ENCODE measurements around the gene ZBTB40. TPM values are rescaled to one million over a fixed set of nuclear protein-coding genes. Genes with fewer than 3 reads are reported as not detected.

The ZBTB40 gene
- polyA plus RNA-seq, 3 donors: 1.1 to 17.8 (median 1.3) TPM

DNA sequence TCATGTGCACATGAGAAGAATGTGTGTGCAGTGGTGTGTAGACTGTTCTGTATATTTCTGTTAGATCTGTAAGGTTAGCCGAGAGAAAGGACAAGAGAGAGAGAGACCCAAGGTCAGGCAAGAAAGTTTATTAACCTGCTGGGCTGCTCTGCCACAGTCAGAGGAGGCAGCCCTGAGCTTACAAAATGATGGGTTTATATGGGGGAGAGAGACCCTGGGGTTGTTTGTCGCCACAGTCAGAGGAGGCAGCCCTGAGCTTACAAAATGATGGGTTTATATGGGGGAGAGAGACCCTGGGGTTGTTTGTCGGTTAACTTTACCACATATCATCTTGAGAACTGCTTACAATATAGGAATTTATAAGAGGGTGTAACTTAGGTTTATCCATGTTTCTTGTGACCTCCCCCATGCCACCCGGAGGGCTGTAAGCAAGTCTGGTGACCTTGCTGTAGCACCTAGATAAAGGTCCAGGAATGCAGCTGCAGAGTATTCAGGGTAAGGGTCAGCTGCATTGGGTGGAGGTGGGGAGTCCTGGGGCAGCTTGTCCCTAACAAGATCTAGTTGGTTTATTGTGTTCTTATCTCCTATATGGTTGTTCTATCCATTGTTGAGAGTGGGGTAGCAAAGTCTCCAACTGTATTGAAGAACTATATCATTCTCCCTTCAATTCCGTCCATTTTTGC lies 9.3 kb upstream of the ZBTB40 start:
- intact Hi-C loops (cut with micrococcal nuclease): no loop called here
- no peak overlapping the region for H3K27ac ChIP-seq (ENCODE audit: low read depth in 1 of 2, low read length in 2 of 2)
- peaks cover 21 to 25% of the 10 kb centered on the region in 2 donors for H3K9me3 ChIP-seq (replicated peaks in 1 of 2; ENCODE audit: control insufficient read depth in 1 of 2, insufficient read depth in 1 of 2, low read length in 2 of 2)
- no peaks in the 10 kb centered on the region for H3K4me1 ChIP-seq (ENCODE audit: control insufficient read depth in 1 of 2, insufficient read depth in 2 of 2, low read length in 2 of 2)
- no peak overlapping the region for H3K4me2 ChIP-seq (replicated peaks; ENCODE audit: extremely low read depth, low read length, poor library complexity, severe bottlenecking)
- peaks cover 20 to 43% (median 29%) of the 10 kb centered on the region in 7 donors for H3K9me3 Mint-ChIP-seq
- H3K36me3 ChIP-seq (replicated peaks in 1 of 2; ENCODE audit: control insufficient read depth in 1 of 2, insufficient read depth in 2 of 2, low read length in 2 of 2): no peaks in the 10 kb centered on the region
- H3K27me3 ChIP-seq (ENCODE audit: control insufficient read depth in 2 of 2, insufficient read depth in 2 of 2, low read length in 2 of 2): no peaks in the 10 kb centered on the region
- H3K4me3 ChIP-seq (replicated peaks in 1 of 3; ENCODE audit: low read depth in 2 of 3, low read length in 3 of 3): no peak overlapping the region
- DNase-seq: no peak
- H2AFZ ChIP-seq (ENCODE audit: insufficient read depth, low read depth, low read length, poor library complexity, severe bottlenecking): no peak overlapping the region
- no peak overlapping the region for H3K9ac ChIP-seq (ENCODE audit: insufficient read depth, low read length, poor library complexity, severe bottlenecking)
- no peak for TF ChIP-seq CTCF (IDR thresholded peaks at IDR 0.05)
- H4K20me1 ChIP-seq (ENCODE audit: insufficient read depth, low read length): no peaks in the 10 kb centered on the region
- H3K27ac Mint-ChIP-seq: no peak overlapping the region
- WGBS (ENCODE audit: insufficient coverage): 71% methylated on average over 1 of the region's 5 CpGs
- no peaks in the 10 kb centered on the region for H3K36me3 Mint-ChIP-seq
- H3K4me3 Mint-ChIP-seq: no peak overlapping the region
- H3K79me2 ChIP-seq (ENCODE audit: insufficient read depth, low read length): no peaks in the 10 kb centered on the region
- H3K27me3 Mint-ChIP-seq (ENCODE audit: low read depth in 3 of 3): peaks cover 7 to 15% (median 8%) of the 10 kb centered on the region in 3 donors
- H3K4me1 Mint-ChIP-seq: no peaks in the 10 kb centered on the region

DNA sequence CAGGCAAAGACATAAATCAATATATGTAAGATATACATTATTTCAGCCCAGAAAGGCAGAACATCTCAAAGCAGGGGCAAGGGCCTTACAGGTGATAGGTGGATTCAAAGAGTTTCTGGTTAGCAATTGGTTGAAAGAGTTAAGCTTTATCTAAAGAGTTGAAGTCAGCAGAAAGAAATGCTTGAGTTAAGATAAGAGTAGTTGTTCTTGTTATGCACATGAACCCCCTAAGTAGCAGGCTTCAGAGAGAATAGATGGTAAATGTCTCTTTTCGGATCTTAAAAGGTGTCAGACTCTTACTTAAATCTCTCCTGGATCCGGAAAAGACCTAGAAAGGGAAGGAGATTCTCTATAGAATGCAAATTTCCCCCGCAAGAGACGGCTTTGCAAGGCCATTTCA lies 8.3 kb upstream of the ZBTB40 start:
- 93% methylated on average over 4 of the region's 4 CpGs for WGBS (ENCODE audit: insufficient coverage)
- no peak overlapping the region for H3K4me2 ChIP-seq (replicated peaks; ENCODE audit: extremely low read depth, low read length, poor library complexity, severe bottlenecking)

More for the DNA sequence above, 8.3 kb upstream of the ZBTB40 start:
- peaks cover 18 to 35% (median 28%) of the 10 kb centered on the region in 7 donors for H3K9me3 Mint-ChIP-seq
- TF ChIP-seq CTCF (IDR thresholded peaks at IDR 0.05): no peak
- H3K4me3 Mint-ChIP-seq: no peak overlapping the region
- no peak for DNase-seq
- no peak overlapping the region for H3K27ac ChIP-seq (ENCODE audit: low read depth in 1 of 2, low read length in 2 of 2)
- intact Hi-C loops (cut with micrococcal nuclease): no loop called here
- H3K27me3 Mint-ChIP-seq (ENCODE audit: low read depth in 3 of 3): peaks cover 7 to 15% (median 8%) of the 10 kb centered on the region in 3 donors
- H3K27ac Mint-ChIP-seq: no peak overlapping the region
- H2AFZ ChIP-seq (ENCODE audit: insufficient read depth, low read depth, low read length, poor library complexity, severe bottlenecking): no peak overlapping the region
- no peaks in the 10 kb centered on the region for H3K4me1 Mint-ChIP-seq
- H3K36me3 ChIP-seq (replicated peaks in 1 of 2; ENCODE audit: control insufficient read depth in 1 of 2, insufficient read depth in 2 of 2, low read length in 2 of 2): no peaks in the 10 kb centered on the region
- no peaks in the 10 kb centered on the region for H3K4me1 ChIP-seq (ENCODE audit: control insufficient read depth in 1 of 2, insufficient read depth in 2 of 2, low read length in 2 of 2)
- peaks cover 14 to 25% of the 10 kb centered on the region in 2 donors for H3K9me3 ChIP-seq (replicated peaks in 1 of 2; ENCODE audit: control insufficient read depth in 1 of 2, insufficient read depth in 1 of 2, low read length in 2 of 2)
- no peaks in the 10 kb centered on the region for H3K36me3 Mint-ChIP-seq
- H3K9ac ChIP-seq (ENCODE audit: insufficient read depth, low read length, poor library complexity, severe bottlenecking): no peak overlapping the region
- no peak overlapping the region for H3K4me3 ChIP-seq (replicated peaks in 1 of 3; ENCODE audit: low read depth in 2 of 3, low read length in 3 of 3)
- no peaks in the 10 kb centered on the region for H3K79me2 ChIP-seq (ENCODE audit: insufficient read depth, low read length)
- no peaks in the 10 kb centered on the region for H3K27me3 ChIP-seq (ENCODE audit: control insufficient read depth in 2 of 2, insufficient read depth in 2 of 2, low read length in 2 of 2)
- no peaks in the 10 kb centered on the region for H4K20me1 ChIP-seq (ENCODE audit: insufficient read depth, low read length)
